GM19468 (cell line): Measurements from ENCODE around the gene CD101.

Source experiments
- ATAC-seq: cut with Tn5 transposase; IDR thresholded peaks from one replicate; pipeline ENCODE4 v1.9.1; 2021; ENCODE audit warnings: mild to moderate bottlenecking, moderate library complexity, moderate number of reproducible peaks; ENCODE audit not compliant: unreplicated experiment; ENCODE audit errors: extremely low read depth

Gene CD101

DNA sequence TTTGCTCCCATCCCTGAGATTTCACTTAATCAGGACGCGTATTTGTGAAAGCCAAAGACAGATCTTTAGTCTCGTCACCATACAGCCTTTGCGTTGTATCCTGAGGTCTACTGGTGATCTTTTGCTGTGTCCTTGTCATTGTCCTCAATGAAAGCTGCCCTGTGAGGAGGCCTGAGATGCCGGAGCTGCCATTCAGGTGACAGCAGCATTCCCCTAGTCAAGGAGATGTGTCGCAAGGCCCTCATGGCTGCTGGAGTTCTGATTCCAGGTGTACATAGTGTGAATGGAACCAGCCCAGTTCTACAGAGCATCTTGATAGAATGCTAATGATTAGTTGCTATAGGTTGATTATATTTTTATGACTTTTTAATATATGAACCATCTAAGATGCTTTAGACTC, 82.7 kb downstream of the CD101 start:
- no peak for ATAC-seq
